Right atrium auricular region (tissue), 2 donors: ENCODE results near the gene PNPLA7. TPM values are rescaled to one million over a fixed set of nuclear protein-coding genes. Genes with fewer than 3 reads are reported as not detected.

ENCODE experiments used
- DNase-seq: peaks from one replicate; pipeline ENCODE4 v3.0.0-alpha.2; 2019; ENCODE audit warnings: low spot score
- H3K27ac ChIP-seq, 2 donors: fragments of 200-600 bp; sonication (generic); 1 replicate in 1 of 2; 2 replicates in 1 of 2; pipeline ENCODE4 v1.5.1; 2016 to 2019
- H3K27me3 ChIP-seq, 2 donors: fragments of 200-600 bp; sonication (generic); one replicate each; pipeline versions ENCODE4 v1.5.1 to v1.6.0; 2017 to 2019
- H3K36me3 ChIP-seq: fragments of 200-600 bp; sonication (generic); one replicate; pipeline ENCODE4 v1.5.1; 2016
- H3K4me1 ChIP-seq, 2 donors: fragments of 200-600 bp; sonication (generic); one replicate each; pipeline versions ENCODE4 v1.5.1 to v1.6.0; 2017 to 2019
- H3K4me3 ChIP-seq, 2 donors: fragments of 200-600 bp; sonication (generic); 1 replicate in 1 of 2; 2 replicates in 1 of 2; pipeline ENCODE4 v1.5.1; 2017 to 2019; ENCODE audit warnings: mild to moderate bottlenecking in 1 of 2, moderate library complexity in 1 of 2
- H3K9me3 ChIP-seq, 2 donors: fragments of 200-600 bp; sonication (generic); one replicate each; pipeline ENCODE4 v1.5.1; 2019
- total RNA-seq, 2 donors: library from RNA; depleted of rRNA; stranded (reverse); fragments of >200 nt; gene quantifications; one replicate each; pipeline ENCODE4 v1.1.0, GENCODE V29; 2016
- TF ChIP-seq, protein P1 (sequence below), 2 donors: fragments of 200-600 bp; sonication (generic); IDR thresholded peaks; one replicate each; pipeline ENCODE4 v1.5.1; 2019; ENCODE audit warnings: antibody characterized with exemption in 2 of 2

Gene PNPLA7
- total RNA-seq, 2 donors from 2014 or later = 4.4 to 4.6 TPM

- TF ChIP-seq, protein P1, sequence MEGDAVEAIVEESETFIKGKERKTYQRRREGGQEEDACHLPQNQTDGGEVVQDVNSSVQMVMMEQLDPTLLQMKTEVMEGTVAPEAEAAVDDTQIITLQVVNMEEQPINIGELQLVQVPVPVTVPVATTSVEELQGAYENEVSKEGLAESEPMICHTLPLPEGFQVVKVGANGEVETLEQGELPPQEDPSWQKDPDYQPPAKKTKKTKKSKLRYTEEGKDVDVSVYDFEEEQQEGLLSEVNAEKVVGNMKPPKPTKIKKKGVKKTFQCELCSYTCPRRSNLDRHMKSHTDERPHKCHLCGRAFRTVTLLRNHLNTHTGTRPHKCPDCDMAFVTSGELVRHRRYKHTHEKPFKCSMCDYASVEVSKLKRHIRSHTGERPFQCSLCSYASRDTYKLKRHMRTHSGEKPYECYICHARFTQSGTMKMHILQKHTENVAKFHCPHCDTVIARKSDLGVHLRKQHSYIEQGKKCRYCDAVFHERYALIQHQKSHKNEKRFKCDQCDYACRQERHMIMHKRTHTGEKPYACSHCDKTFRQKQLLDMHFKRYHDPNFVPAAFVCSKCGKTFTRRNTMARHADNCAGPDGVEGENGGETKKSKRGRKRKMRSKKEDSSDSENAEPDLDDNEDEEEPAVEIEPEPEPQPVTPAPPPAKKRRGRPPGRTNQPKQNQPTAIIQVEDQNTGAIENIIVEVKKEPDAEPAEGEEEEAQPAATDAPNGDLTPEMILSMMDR (IDR thresholded peaks at IDR 0.05) = no peak
- no peak overlapping the region for H3K27ac ChIP-seq
- H3K36me3 ChIP-seq = no peaks in the 10 kb centered on the region
- H3K4me1 ChIP-seq = peaks cover 0 to 6% of the 10 kb centered on the region in 2 donors
- no peaks in the 10 kb centered on the region for H3K9me3 ChIP-seq
- H3K4me3 ChIP-seq = no peak overlapping the region
- no peaks in the 10 kb centered on the region for H3K27me3 ChIP-seq
- DNase-seq = no peak
Observed at GRCh38 chr9:137531099-137531765, 19.0 kb downstream of the PNPLA7 start.

DNA sequence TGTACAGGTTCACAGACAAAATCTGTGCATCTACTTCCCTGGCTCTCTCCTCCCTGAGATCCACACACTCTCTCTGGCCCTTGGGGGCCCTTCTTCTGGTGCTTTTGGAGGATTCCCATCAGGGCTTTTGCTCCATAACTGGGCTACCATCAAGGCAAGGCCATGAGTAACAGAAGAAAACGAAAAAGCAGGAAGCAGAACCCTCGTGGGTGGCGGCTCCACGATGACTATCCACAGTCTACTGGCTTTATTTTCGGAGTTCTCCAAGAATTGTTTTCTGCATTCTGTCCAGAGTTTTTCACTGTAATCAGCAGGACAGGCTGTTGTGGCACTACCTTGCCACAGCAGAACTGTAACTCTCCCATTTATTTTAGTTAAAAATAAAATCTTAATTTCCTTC is 19.9 kb downstream of the PNPLA7 start:
- H3K27ac ChIP-seq = no peak overlapping the region
- H3K4me1 ChIP-seq = peaks cover 0 to 5% of the 10 kb centered on the region in 2 donors
- no peaks in the 10 kb centered on the region for H3K9me3 ChIP-seq
- no peaks in the 10 kb centered on the region for H3K36me3 ChIP-seq
- H3K27me3 ChIP-seq = no peaks in the 10 kb centered on the region
- TF ChIP-seq, protein P1 (IDR thresholded peaks at IDR 0.05) = no peak
- DNase-seq = no peak
- no peak overlapping the region for H3K4me3 ChIP-seq

- DNase-seq = no peak
- TF ChIP-seq, protein P1 (IDR thresholded peaks at IDR 0.05) = no peak
- no peaks in the 10 kb centered on the region for H3K27me3 ChIP-seq
- H3K4me1 ChIP-seq = no peaks in the 10 kb centered on the region
- H3K27ac ChIP-seq = no peak overlapping the region
- no peaks in the 10 kb centered on the region for H3K36me3 ChIP-seq
- no peaks in the 10 kb centered on the region for H3K9me3 ChIP-seq
- H3K4me3 ChIP-seq = no peak overlapping the region
Observed at GRCh38 chr9:137524981-137525317, 25.3 kb downstream of the PNPLA7 start.

- H3K4me3 ChIP-seq = no peak overlapping the region
- no peak overlapping the region for H3K27ac ChIP-seq
- no peaks in the 10 kb centered on the region for H3K4me1 ChIP-seq
- no peak for DNase-seq
- H3K27me3 ChIP-seq = no peaks in the 10 kb centered on the region
- TF ChIP-seq, protein P1 (IDR thresholded peaks at IDR 0.05) = no peak
- no peaks in the 10 kb centered on the region for H3K9me3 ChIP-seq
- no peaks in the 10 kb centered on the region for H3K36me3 ChIP-seq
Observed at GRCh38 chr9:137524161-137524980, 25.8 kb downstream of the PNPLA7 start.

DNA sequence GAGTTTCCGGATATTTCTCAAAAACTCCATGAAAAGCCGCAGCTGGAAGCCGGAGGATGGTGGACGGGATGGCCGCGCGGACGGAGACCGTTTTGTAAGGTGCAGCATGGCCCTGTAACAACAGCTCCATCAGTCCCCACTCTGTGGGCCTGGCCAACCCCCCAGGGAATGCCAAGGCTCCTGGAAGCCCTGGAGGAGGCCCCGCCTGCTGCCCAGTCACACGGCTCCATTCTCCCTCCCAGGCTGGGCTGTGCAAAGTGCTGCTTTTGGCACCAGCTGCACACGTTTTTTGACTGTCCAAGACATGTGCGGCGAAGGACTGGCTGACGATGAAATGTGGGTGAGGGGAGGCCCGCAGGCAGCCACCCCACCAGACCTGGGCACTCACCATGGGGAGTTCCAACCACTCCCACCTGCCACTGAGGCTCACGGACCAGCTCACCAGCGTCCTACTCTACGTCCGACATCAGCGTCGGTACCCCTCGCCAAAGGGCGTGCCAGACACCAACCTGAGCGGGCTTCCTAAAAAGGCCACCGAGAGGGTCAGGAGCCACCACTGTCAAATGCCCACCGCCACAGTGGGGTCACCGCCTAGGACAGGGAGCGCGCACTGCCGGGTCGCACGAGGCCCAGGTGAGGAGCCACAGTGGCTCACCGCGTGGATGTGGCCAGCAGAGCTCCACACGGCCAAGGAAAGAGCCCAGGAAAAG is 27.3 kb downstream of the PNPLA7 start:
- Histone ChIP-seq H3K36me3 (no peaks in the 10 kb centered on the region), H3K27ac (no peak overlapping the region), H3K27me3 (no peaks in the 10 kb centered on the region), H3K4me1 (no peaks in the 10 kb centered on the region), H3K4me3 (no peak overlapping the region), H3K9me3 (no peaks in the 10 kb centered on the region)
- TF ChIP-seq, protein P1 (IDR thresholded peaks at IDR 0.05) = no peak
- DNase-seq = no peak
